HG02588 (cell line): ENCODE measurements around the gene ICAM1.

Experiments
- ATAC-seq: cut with Tn5 transposase; IDR thresholded peaks from one replicate; pipeline ENCODE4 v1.9.1; 2021; ENCODE audit warnings: mild to moderate bottlenecking, moderate library complexity; ENCODE audit not compliant: unreplicated experiment

The ICAM1 gene

GRCh38 chr19:10320602-10321416, 49.9 kb downstream of the ICAM1 start:
- no peak for ATAC-seq

- ATAC-seq: no peak
These were observed 50.5 kb downstream of the ICAM1 start for GRCh38 chr19:10321417-10321797.

DNA sequence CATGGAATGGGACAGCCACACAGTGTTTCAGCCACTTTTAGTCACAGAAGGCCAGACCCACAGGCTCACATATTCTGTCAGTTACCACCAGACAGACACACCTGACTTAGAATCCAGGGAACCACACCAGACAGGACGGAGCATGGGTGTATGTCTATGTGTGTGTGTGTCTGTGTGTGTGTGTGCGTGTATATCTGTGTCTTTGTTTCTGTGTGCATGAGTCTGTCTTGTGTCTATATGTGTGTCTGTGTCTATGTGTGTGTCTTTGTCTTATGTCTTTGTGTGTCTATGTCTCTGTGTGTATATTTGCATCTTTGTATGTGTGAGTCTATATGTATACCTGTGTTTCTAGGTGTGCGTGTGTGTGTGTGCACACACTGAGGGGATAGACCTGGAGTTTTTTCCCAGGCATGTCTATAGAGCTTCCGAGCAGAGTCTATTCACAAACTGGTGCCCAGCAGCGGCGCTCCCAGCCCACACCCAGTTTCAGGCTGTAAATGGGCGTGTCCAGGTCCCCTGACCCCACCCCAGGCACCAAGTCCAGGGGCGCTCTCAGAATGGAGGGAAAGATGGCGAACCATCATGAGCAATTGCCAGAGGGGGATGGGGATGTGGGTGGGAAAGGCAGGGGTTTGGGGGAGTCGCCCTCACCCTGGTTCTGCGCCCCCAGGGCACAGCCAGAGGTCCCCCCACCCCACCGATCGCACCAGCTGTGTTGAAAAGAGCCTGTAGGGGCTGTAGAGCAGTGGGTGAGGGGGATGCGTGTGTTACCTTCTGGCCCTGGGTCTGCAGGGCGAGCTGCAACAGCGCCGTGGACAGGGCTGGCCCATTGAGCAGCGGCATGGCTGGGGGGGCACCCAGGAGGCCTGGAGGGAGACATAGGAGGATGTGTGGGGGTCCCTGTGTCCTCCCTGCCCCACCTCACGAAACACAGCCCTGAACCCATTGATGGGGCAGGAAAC, 51.2 kb downstream of the ICAM1 start:
- ATAC-seq: no peak

DNA sequence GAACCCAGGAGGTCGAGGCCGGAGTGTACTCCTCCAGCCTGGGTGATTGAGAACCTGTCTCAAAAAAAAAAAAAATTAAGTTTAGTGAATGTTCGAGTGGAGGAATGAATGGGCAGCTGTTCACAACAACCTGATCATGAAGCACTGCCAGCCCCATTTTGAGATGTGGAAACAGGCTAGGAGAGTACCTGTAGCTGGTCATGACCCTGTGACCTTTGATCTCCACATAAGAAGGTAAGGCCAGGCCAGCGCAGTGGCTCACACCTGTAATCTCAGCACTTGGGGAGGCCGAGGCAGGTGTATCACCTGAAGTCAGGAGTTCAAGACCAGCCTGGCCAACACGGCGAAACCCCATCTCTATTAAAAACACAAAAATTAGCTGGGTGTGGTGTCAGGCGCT, 54.8 kb downstream of the ICAM1 start:
- no peak for ATAC-seq

GRCh38 chr19:10327793-10328192, 56.9 kb downstream of the ICAM1 start:
- ATAC-seq: no peak

- no peak for ATAC-seq
These were observed 57.9 kb downstream of the ICAM1 start for GRCh38 chr19:10328558-10329429.

DNA sequence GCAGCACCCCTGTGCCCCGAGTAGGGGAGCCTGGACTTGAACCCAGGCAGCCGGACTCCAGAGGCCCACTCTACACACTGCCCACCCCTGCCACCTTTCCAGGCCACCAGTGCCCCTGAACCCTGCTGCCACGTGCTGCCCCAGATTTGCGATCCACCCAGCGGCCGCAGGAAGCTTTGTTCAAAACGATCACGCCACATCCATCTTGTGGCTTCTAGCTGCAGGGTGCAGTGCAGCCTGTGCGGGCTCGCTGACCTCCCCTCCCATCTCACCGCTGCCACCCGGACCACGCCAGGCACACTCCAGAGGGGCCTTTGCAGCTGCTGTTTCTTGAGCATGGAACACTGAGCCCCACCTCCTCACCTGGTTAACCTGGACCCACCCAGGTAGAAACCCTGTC, 58.6 kb downstream of the ICAM1 start:
- ATAC-seq: no peak

- ATAC-seq: no peak
These were observed 61.4 kb downstream of the ICAM1 start for GRCh38 chr19:10332158-10332964.

DNA sequence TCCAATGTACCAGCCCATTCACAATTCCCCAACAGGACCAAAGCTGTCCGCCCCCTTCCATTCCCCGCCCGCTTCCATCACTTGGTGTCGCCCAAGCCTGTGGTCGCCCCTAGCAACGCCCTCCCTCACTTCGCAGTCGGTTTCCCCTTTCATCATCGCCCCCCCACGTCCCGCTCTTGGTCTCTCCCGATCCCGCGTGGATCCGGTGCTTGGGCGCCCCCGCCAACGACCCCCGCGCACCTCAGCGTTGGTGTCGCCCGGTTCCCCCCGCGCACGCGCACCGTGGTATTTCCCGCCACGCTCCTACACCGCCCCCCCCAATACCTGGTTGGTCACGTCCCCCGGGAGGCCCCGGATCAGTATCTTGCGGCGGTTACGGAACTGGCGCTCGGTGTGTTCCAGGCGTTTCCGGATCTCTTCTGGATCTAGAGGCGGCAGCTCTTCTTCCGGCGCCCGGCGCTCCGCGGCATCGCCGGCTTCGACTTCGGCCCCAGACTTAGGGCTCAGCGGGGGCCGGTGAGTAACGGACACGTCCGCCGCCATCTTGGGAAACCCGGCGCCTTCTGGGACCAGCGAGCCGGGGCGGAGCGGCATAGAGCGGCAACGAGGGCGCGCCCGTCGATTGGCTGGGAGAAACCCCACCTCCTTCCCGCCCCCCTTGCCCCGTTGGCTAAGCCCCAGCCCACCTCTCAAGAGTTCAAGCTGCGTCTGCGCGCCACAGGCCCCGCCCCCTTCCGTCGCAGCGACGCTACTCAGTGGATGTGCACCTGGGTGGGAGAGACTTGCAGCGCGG, 62.2 kb downstream of the ICAM1 start, which contains the start of gene RAVER1:
Gene RAVER1, minus strand, starts transcription at position 565 of the 793 bp plus-strand sequence. Its CDS starts 22 bp downstream, at position 543.
- ATAC-seq: peak; percentile 85

DNA sequence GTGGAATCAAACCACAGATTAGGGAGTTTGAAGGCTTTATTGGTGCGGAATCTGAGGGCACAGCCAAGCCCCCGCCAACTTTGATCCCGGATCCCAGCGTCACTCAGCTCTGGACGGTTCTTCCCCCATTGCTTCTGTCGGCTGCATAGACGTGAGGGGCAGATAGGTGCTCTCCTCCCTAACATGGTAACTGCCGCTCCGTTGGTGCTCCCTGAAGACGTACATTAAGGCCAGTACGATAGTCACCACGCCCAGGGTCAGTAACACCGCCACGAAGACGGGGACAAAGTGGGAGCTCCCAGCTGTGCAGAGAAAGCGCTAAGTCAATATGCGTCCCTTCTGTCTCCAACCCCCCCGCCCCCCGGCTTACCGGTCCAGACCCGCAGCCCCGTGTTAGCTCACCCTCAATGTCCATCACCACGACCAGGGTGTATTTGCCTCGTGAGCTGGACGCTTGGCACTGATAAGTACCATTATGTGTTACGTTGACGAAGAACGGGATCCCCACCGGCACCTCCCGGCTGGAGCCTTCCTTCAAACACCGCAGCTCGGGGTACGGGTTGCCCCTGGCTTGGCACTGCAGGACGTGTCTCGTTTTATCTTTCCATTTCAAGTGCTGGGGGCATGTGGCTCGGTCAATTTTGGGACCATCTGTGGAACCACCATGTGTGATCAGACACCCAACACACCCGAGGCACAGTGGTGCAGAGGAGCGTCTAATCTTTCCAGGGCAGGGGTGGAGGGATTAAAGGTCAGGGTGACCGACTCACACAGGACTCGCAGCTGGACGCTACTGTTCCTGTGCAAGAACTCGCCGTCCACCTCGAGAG, 63.1 kb downstream of the ICAM1 start:
- ATAC-seq: peak; percentile 3

DNA sequence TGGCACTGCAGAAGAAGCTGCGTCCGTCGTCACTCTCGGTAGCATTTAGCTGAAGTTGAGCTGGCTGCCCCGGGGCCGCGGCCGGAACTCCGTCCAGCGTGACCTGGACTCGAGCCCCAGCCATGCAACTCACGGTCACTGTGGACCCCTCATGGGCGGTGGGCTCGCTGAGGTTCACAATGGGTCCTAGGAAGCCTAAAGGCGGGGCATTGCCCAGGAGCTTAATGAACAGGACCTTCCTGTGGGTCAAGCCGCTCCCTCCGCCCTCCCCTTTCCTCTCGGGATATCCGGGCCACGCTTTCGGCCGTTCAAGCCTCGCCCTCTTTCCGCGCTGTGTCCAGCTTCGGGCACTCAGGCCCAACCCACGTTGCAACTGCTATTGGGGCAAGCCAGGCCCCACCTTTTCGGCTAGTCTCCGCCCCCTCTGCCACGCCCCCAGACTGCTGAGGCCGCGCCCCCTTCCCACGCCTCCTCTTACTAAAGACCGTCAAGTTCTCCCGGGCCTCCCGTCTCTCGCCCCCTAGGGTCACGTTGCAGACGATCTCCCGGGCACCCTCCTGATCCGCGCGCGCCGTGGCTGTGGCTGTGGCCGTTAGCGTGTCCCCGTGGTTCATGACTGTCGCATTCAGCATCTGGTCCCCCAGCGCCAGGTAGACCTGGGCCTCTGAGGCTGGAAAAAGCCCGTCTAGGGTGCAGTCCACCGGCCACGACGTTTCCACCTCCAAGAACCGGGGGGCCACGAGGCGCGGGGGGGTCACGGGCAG, 63.9 kb downstream of the ICAM1 start:
- ATAC-seq: no peak

DNA sequence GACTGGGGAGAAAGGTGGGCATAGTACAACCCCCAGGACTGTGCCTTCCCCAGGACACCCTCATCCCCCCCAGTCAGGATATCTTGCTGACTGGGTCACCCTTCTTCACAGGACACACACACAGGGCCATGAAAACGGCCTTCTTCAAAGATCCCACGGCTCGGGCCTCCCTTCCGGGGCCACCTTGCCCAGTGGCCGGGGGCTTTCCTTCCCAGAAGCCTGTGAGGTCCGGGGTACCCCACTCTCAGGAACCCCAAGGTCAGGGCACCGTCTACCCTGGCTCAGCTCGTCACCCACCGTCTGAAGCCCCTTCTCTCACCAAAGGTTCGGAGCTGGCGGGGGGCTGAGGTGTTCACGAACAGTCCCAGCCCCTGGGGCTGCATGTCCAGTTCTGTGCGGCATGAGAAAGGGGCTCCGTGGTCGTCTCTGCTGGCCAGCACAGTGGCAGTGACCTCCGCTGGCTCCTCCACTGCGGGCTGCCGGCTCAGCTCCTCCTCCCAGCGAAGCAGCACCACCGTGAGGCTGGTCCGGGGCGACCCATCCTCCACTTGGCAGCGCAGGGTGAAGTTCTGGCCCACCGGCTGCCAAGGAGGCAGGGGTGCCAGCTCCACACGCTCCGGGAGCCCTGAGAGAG, 64.5 kb downstream of the ICAM1 start:
- no peak for ATAC-seq
